ENCODE data around the gene CCNJL.
"Not testable (repeated sequence)": the region's sequence is repeated elsewhere in the genome, so short reads cannot be mapped to it uniquely, and the experiment has no call there.

The CCNJL gene

DNA sequence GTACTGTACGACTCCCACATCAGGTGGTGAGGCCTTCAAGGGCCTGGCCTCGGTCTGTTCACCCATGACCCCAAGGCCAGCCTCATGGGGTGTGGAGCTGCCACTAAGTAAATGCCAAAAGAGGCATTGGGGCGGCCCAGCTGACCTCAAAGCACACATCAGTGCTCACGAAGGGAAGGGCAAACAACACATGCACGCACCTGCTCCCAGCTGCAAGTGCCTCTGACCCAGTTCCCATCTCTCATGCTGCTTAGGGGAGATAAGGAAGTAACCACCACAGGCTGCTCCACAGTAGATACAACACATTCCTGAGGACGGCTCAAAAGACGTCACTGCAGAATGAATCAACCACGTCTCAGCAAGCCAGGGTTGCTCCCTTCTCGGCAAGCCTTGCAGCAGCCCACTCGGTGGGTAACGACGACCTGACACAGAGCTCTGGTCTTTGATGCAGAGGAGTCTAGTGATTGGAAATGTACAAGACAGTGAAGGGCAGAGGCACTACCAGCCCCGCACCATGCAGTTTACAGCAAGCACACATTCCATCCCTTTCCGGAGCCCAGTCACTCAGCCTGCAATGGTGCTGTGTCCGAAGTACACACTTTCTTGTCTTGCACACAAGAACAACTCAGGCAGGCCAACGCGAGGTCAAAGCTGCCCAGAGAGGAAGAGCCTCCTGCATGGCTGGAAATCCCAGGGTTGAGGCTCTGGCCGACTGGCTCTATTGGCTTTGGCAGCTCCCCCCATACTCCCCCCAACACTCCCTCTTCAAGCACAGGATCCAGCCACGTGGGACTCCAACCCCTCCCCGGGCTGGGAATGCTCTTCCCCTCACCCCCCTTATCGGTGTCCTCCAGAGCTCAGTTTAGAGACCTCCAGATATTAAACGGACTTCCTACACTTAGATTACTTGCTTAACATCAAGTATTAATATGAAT, 51.2 kb downstream of the CCNJL start:
- FAIRE-seq = no peak

DNA sequence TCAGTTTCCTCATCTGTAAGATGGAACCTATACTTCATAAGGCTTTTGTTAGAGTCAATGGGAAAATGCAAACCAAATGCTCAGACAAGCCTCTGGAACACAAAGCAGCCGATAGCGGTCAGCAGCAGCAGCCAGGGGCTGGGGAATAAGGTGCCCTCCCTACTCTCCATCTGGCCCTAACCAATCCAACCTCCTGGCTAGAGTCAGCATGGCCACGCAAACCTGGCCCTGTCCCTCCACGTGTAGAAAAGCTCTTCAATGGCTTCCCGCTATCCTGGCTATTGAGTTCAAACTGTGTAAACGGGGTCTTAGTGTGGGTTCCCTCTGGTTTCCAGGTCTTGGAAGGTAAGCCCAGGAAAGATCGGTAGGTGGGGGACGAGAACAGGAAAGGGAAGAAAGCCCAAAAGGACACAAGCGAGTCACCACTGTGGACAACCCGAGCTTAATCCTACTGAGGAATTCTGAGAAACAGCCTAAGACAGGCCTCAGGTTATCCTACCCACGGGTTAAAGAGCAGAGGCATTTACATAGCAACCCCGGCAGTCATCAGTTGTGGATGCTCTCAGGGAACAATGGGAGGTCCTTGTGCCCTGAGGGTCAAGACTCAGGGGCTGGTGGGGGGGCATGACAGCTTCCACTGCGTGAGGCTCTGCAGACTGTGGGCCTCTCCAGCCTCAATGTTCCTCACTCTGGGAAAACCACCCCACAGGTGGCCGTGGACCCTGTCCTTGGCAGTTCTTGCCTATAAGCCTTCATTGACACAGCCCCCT, 52.2 kb downstream of the CCNJL start:
- no peak for FAIRE-seq

DNA sequence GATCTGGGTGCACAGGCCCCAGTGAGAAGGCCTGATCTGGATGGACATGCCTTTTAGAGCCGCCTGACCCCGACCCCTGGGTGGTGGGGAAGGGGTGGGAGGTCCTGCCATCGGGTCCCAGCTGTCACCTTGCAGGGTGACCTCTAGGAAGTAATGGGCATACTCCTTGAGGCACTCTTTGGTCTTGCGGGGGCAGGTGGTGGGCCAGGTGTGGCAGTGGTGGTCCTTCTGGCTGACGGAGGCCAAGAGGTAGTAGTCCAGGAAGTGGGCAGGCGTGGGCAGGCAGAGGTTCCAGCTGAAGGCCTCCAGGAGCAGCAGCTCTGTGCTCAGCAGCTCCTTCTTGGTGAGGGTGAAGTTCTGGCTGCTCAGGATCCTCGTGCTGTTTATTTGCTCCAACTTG, 53.0 kb downstream of the CCNJL start:
- no peak for FAIRE-seq

DNA sequence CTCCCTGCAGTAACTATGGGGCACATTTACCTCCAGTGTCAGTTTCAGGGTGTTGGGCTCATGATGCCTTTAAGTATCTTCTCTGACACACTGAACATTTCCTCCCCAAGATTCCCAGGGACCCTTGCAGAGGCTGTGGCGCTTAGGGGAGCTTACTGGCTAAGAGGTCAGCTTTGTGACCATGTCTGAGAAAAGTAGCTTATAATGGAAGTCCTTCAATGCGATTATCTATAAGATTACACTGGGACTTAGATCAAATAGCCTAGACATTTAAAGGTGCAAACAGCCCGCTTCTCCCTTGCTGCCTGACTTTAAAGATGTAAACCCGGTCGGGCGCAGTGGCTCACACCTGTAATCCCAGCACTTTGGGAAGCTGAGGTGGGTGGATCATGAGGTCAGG, 57.7 kb downstream of the CCNJL start:
- no peak for FAIRE-seq

DNA sequence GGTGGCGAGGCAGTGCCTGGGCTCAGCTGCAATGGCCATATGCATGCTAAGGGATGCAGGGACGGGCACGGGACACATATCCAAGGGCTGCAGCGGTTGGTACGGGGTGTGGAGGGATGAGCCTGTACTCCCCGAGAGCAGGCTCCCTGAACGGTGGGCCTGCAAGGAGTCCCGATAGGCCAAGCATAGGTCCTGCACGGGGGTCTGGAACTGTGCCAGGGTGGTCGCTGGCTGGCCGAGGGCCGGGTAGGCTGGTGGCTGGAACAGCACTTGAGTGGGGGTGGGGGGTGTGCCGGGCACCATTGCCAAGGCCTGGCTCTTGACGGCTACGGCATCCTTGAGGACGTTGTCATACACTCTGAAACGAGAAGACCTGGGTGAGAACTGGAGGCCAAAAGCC, 58.9 kb downstream of the CCNJL start:
- no peak for FAIRE-seq

DNA sequence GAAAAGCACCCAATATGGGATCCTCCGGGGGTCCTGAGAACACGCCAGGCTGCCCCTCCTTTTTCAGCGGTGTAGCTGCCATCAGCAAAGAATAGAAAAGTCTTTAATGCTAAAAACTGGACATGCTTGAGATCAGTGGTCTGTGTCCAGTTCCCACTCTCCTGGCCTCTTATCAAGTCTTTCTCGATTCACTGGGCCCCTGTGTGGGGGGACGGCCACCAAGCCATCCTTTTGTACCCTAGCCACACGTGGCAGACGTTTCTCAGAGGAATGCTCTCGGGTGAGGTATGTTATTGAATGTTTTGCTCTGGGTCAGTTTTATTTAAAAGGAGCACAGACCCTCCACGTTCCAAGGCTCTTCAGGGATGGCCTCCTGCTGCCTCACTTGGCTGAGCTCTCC, 59.4 kb downstream of the CCNJL start:
- no peak for FAIRE-seq

DNA sequence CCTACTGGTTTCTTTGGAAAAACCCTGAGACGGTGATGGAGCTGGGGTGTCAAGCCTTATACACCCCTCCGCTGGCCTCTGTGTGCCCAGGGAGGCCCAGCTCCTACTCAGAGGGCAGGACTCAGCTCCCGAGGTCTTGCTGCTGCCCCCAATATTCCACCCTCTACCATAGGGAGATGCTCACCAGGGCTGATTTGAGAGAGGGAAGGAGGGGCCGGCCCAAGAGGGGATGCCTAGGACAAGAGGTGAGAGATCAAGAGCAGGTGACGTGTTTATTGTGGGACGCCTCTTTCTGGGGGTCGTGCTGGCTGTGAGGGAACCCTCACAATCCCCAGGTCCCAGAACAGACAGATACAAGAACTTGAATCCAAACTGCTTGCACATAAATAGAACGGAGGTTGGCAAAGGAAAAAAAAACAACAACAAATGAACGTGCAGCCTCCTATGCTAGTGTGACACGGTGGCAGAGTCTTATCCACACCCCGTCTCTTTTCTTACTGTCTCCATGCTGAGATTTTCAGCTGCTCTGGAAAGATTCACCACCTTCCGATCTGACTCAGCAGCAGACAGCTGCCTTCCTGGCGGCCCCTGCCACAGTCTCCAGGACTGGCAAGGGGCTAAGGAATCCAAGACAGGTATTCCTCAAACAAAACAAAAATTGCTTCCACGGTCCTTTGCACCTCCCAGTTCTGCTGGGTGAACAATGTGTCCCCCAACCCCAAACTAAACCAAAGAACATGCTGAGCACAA, 60.8 kb downstream of the CCNJL start:
- FAIRE-seq = no peak

DNA sequence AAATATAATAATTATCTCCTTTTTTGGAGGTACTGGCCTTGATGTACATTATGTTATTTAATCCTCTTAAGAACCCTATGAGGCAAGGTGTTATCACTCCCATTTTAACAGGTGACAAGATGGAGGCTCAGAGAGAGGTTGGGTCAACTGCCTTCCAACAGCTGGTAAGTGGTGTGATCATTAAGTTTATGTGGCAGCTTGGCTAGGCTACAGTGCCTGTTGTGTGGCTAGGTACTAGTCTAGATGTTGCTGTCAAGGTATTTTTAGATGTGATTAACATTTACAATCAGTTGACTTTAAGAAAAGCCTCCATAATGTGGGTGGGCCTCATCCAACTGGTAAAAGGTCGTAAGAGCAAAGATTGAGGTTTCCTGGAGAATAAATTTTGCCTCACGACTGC, 61.5 kb downstream of the CCNJL start:
- FAIRE-seq = no peak

DNA sequence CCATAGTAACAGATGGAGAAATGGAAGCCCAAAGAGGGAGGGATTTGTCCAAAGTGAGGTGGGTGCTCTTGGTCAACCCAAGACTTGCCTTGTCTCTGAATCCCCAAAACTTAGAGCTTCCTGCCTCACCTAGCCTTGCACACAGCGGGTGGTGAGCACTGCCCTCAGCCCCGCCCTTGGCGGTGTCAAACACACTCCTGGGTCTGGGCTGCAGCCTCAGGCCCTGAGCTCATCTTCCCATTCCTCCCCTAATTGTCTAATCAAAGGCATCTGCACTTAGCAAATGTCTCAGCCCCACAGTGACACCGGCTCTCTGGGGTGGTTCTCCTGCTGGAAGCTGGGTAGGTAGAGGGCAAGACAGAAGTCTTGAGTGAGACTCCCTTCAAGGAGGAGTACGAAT, 62.1 kb downstream of the CCNJL start:
- no peak for FAIRE-seq

DNA sequence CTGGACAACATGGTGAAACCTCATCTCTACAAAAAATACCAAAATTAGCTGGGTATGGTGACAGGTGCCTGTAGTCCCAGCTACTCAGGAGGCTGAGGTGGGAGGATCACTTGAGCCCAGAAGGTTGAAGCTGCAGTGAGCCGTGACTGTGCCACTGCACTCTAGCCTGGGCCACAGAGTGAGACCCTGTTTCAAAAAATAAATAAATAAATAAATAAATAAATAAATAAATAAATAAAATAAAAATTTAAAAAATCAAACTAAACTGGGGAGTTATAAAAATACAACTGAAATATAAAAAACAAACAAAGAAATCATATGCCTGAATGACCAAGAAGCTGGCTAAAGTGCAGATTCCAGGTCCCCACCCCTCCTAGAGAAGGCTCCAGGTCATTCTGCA, 62.8 kb downstream of the CCNJL start:
- not testable (repeated sequence) for FAIRE-seq

DNA sequence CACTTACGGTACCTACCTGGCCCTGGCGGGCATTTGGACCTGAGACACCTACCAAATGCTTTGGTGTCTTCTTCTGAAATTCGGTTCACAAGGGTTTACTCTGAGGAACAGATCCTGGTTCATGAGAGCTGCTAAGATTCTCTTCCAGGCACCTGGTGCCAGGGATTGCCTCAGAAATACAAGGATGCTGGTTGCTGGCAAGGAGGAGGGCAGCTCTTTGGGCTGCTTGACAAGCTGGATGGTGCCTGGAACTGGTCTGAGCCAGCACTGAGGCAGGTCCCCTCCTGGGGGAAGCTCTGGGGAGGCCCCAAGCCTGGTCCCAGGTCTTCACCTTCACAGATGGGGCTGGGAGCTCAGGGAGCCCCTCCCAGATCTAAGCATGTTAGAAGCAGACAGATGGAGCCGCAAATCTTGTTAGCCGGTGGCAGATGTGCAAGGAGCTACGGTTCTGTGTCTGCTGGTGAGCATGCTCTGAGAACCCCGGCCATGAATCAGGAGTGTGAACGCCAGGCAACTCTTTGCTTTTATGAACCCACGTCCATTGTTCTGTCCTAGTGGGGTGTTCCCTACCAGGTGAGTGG, 66.8 kb downstream of the CCNJL start:
- FAIRE-seq = no peak

DNA sequence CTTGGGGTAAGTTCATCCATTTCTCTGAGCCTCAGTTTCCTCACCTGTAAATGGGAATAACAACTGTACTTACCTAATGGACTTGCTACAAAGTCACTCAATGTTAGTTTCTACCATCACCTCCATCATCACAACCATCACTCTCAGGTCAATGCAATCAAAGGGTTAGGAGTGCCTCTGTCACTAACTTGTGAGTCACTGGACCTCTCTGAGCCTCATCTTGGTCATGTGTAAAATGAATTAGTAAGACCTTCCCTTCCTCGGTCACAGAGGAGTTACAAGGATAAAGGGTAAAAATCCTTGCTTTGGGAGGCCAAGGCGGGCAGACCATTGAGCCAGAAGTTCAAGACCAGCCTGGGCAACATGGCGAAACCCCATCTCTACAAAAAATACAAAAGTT, 70.2 kb downstream of the CCNJL start:
- FAIRE-seq = no peak

DNA sequence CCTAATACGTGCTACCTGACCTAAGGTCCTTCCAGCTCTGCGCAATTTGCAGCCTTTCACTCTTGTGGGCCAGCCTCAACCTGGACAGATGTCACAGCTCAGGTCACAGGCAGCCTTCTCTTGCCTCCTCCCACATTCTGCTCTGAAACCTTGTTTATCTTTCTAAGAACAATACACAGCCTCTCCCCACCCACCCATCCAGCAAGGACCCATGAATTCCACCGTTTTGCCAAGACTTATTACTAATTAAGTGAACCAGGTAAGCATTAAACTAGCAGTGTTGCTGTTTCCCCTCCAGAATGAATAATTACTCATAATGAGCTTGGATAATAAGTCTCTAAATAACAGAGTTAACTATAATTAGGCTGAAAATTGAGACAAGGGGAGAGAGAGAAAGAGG, 72.0 kb downstream of the CCNJL start:
- no peak for FAIRE-seq

DNA sequence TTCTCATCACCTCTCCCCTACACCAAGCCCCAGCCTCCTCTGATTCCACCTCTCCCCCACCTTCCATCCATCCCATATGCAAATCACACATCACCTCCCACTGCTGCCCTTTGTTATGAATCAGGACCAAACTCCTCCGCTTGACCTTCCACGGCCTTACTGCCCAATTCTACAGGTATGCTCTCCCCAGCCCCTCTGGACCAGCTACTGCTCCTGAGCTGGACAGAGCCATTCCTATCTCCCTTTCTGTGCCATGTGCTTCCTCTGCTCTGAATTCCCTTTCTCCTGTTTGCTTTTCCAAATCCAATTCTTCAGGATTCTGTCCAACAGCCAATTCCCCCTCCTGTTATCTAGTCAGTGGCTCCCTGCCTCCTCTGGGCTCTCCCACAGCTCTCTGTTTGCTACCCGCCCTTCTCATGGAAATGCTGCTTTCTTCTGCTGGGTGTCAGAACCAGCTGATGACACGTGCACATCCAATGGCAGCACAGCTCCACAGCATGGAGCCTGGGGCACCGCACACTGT, 74.7 kb downstream of the CCNJL start:
- no peak for FAIRE-seq

DNA sequence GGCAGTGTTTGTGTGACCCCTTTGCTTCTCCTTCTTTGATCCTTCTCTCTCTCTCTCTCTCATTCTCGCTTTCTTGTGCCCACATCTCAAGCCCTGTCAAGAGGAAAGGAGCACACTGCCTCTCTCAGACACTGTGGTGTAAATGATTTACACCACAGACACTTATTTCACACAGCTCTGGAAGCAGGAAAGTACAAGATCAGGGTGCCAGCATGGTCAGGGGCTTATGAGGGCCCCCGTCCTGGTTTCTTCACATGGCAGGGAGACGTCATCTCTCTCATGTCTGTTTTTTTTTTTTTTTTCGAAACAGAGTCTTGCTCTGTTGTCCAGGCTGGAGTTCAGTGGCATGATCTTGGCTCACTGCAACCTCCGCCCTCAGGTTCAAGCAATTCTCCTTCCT, 76.6 kb downstream of the CCNJL start:
- no peak for FAIRE-seq

DNA sequence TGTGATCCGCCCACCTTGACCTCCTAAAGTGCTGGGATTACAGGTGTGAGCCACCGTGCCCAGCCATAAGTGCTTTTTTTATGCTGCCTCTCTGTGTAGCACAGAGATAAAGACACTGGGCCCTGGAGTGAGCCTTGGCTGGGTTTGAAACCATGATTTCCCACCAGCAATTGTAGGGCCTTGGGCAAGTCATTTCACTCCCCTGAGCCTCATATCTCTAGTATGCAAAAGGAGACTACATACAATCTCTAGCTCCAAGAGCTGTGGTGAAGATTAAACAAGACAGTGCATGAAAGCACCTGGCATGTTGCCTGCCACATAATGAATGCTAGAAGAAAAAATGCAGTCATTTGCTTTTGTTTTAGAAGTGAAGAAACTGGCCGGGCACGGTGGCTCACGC, 79.1 kb downstream of the CCNJL start:
- no peak for FAIRE-seq

DNA sequence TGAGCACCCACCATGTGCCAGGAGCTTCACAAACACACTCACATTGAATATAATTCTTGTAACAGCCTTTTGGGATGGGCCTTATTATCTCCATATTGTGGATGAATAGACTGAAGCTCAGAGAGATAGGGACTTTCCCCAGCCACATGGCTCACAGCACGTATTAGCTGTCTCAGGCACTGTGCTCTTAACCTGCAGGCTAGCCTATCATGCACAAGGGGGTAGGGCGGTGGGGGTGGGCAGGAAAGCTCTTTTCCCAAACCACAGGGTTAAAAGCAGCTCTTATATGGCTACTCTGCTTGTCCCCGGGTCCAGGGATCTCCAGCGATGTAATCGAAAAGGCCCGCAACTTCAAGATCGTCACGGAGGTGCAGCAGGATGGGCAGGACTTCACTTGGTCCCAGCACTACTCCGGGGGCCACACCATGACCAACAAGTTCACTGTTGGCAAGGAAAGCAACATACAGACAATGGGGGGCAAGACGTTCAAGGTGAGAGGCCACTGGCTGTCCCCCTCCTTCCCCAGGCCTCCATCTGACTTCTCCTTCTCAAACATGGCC, 80.5 kb downstream of the CCNJL start:
- no peak for FAIRE-seq

DNA sequence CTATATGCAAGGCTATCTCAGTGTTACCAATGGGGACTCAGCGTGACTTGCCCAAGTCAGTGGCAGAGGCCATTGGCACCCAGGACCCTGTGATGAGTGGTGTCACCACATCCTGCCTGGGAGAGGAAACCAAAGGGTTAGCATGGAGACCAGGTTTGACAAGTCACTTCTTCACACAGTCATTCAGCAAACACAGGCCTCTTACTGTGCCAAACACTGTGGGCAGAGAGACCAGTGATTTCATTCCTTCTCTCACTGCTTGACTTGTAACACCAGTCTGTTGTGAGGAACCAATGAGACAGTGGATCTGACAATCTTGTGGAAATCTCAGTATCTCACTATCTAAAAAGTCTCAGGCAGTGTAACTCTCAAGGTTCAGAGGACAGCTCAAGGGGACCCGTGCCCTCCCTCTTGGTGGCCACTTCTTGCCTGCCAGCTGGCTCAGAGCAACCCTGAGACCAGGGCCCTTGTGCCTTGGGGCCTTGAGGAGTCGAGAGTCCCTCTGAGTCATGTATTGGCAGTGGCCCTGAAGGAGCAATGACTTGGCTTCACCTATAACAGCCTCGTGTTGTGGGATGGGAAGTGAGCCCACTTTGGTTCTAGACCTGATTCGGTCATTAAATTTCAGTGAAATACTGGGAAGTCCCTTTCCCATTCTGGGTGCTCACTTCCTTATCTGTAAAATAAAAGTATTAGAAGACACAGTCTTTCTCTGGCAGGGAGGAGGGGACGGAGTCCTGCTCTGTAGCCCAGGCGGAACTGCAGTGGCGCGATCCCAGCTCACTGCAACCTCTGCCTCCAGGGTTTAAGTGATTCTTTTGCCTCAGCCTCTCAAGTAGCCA, 81.5 kb downstream of the CCNJL start:
- FAIRE-seq = no peak

DNA sequence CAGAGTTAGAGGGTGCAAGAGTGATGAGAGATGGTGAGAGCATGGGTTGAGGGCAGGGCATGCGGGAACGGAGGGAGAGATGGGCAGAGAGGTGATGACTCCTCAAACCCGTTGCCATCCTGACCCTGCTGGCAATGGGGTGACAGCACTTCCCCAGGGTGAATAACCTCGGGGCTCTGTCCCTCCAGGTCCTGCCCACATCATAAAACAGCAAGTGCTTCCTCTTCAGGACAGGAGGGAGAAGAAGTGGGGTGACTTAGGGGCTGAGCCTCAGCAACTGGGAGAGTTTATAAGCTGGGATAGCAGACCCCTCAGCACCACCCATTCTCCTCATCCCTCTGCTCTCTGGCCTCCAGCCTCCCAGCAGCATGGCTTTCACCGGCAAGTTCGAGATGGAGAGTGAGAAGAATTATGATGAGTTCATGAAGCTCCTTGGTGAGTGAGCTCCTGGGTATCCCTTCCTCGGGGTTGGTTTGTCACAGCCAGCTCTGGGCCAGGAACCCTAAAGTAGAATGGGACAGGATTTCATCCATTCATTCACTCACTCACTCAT, 83.1 kb downstream of the CCNJL start, which contains the start of gene FABP6:
TSS of gene FABP6 (plus strand) at position 317 of the 553 bp plus-strand sequence. CDS start at position 369, 52 bp downstream.
- FAIRE-seq = no peak

DNA sequence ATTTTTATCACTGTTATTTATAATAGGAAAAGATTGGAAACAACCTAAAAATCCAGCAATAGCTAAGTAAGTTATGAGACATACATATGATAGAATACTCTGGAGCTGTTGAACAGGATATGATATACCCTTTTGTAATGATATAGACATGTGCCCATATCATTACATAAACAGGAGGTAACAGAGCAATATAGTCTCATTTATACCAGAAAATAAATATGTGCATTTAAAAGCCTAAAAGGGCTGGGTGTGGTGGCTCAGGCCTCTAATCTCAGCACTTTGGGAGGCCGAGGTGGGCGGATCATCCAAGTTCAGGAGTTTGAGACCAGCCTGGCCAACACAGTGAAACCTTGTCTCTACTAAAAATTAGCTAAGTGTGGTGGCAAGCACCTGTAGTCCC, 85.4 kb downstream of the CCNJL start:
- no peak for FAIRE-seq

DNA sequence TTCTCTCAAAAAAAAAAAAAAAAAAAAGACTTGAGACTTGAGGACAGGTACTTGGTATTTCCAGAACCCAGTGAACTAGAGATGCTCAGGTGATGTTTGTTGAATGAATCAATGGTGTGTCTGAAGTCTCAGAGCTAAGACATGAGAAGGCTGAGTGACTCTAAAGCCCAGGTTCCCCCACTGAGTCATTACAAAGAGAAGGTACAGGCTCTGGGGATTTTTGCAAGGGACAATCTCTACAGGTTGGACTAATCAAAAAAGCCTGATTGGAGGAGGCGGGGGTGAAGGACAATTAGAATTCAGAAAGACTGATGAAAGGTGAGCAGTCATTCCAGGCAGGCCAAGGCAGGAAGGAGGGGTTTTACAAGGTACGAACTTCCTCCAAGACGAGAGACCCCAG, 91.3 kb downstream of the CCNJL start:
- no peak for FAIRE-seq

Data from endometrium (tissue), 2 donors.